Panc1 (cell line): ENCODE results near the gene CFAP69.

ENCODE experiments used
- CTCF ChIP-seq: fragments of 450-650 bp; IDR thresholded peaks from 2 replicates; pipeline ENCODE4 v1.5.1; 2017; ENCODE audit warnings: mild to moderate bottlenecking
- POLR2AphosphoS5 ChIP-seq: IDR thresholded peaks from 2 replicates; pipeline ENCODE4 v1.6.1; 2012; ENCODE audit warnings: mild to moderate bottlenecking, low read depth, low read length, moderate library complexity
- REST ChIP-seq, 2 experiments: IDR thresholded peaks; 2 replicates each; pipeline ENCODE4 v1.6.1; 2011 to 2012; ENCODE audit warnings: low read depth in 2 of 2, control low read depth in 1 of 2, low read length in 1 of 2, mild to moderate bottlenecking in 1 of 2, moderate library complexity in 1 of 2; ENCODE audit not compliant: insufficient read depth in 1 of 2
- TCF7L2 ChIP-seq: IDR thresholded peaks from 2 replicates; pipeline ENCODE4 v1.6.1; 2011; ENCODE audit warnings: mild to moderate bottlenecking, low read depth, low read length, inconsistent platforms

GRCh38 chr7:90224195-90224594 lies 20.8 kb upstream of the CFAP69 start:
- TF ChIP-seq CTCF (no peak), POLR2AphosphoS5 (no peak), REST (IDR thresholded peaks at IDR 0.05; ENCODE audit: insufficient read depth in 1 of 2, low read depth in 2 of 2, low read length in 1 of 2) (no peak), TCF7L2 (no peak)
